Measurements from ENCODE around the gene RNF19B. TPM values are rescaled to one million over a fixed set of nuclear protein-coding genes. Genes with fewer than 3 reads are reported as not detected.

The RNF19B gene, protein sequence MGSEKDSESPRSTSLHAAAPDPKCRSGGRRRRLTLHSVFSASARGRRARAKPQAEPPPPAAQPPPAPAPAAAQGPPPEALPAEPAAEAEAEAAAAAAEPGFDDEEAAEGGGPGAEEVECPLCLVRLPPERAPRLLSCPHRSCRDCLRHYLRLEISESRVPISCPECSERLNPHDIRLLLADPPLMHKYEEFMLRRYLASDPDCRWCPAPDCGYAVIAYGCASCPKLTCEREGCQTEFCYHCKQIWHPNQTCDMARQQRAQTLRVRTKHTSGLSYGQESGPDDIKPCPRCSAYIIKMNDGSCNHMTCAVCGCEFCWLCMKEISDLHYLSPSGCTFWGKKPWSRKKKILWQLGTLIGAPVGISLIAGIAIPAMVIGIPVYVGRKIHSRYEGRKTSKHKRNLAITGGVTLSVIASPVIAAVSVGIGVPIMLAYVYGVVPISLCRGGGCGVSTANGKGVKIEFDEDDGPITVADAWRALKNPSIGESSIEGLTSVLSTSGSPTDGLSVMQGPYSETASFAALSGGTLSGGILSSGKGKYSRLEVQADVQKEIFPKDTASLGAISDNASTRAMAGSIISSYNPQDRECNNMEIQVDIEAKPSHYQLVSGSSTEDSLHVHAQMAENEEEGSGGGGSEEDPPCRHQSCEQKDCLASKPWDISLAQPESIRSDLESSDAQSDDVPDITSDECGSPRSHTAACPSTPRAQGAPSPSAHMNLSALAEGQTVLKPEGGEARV
- 21.4 and 25.7 TPM in 2 replicates for total RNA-seq

DNA sequence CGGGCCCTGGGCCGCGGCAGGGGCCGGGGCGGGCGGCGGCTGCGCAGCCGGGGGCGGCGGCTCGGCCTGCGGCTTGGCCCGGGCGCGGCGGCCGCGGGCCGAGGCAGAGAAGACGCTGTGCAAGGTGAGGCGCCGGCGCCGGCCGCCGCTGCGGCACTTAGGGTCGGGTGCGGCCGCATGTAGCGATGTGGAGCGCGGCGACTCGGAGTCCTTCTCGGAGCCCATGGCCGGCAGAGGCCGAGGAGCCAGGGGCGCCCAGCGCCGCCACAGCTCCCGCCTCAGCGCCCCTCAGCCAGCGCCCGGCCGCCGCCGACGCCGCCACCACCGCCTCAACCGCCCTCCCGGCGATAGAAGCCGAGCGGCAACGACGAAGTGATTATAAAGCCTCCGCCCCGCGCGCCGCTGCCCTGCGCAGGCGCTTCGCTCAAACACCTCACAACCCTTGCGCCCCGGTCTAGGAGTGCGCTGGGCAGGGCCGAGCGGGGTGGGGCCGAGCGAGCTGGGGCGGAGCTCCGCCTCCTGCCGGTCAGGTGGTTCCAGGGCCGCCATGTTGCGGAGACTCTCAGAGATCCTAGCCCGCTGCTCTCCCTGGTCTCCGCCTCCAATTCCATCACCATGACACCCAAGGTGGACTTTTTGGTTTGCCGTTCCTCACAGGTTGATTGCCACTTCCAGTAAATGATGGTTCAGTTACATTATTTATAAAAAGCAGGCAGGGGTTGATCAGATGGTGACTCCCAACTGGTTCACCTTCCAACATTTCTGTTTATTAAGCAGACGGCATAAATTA lies at the start of gene RNF19B:
TSS of gene RNF19B (minus strand) at position 349 of the 790 bp plus-strand sequence. CDS start at position 225, 124 bp downstream.

DNA sequence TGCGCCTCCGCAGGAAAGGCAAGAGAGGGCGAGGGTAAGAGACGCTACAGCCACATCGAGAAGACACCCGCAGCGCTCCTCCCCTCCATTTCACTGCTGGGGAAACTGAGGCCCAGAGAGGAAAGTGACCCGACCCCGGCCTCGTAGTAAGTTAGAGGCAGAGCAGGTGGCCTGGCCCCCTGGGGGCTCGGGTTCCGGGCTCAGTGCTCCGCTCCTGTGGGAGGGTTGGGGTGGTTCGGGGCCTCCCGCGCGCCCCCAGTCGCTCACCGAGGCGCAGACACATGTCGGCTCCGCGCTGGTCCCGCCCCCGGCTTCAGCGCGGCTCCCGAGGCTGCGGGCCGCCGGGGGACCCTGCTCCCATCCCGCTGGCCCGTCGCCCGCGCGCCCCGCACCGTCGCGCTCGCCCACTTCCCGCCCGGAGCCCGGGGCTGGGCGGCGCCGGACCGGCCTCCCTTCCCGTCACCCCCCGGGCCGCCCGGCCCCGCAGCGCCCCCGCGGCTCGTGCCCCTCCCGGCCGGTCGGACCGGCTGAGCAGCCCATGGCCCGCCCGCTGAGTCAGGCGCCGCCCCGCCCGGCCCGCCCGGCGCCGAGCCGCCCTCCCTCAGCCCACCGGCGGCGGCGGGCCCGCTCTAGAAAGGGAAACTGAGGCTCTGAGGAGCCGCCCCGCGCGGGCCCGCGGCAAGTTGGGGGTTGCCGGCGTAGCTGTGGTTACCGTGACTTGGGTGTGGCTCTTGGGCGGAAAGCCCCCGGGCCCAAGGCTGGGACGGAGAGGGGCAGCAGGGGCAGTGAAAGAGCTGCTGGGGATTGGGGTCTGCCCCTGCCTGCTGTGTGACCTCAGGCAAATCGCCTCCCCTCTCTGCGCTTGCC lies 63.4 kb downstream of the RNF19B start, which contains the start of gene TMEM54:
TSS of gene TMEM54 (minus strand) at position 434 of the 867 bp plus-strand sequence. CDS start at position 283, 151 bp downstream.

Other genes starting within 250 kb of the RNF19B start
- gene YARS1, start 147.5 kb downstream of the RNF19B start, total RNA-seq = 66.5 and 101 TPM in 2 replicates
- gene S100PBP, start 147.2 kb downstream of the RNF19B start, total RNA-seq = 9.7 and 14.5 TPM in 2 replicates
- gene FNDC5, start 93.9 kb downstream of the RNF19B start, total RNA-seq = not detected in 2 replicates
- gene HPCA, start 78.3 kb downstream of the RNF19B start, total RNA-seq = not detected in 2 replicates
- 308 and 320 TPM in 2 replicates for gene TMEM54, start 63.4 kb downstream of the RNF19B start, total RNA-seq
- 207 and 278 TPM in 2 replicates for gene AK2, start 72.1 kb upstream of the RNF19B start, total RNA-seq
- 2.8 and 3.1 TPM in 2 replicates for gene AZIN2, start 116.3 kb upstream of the RNF19B start, total RNA-seq
- gene TRIM62, start 217.2 kb upstream of the RNF19B start, total RNA-seq = 5.1 and 7.3 TPM in 2 replicates